Thyroid gland (tissue), 4 donors: ENCODE data around the gene FECH. TPM values are rescaled to one million over a fixed set of nuclear protein-coding genes. Genes with fewer than 3 reads are reported as not detected.

Source experiments
- DNase-seq, 2 donors: peaks; one replicate each; pipeline ENCODE4 v3.0.0-alpha.2; 2019
- H3K27ac ChIP-seq, 3 donors: fragments of 200-600 bp; sonication (generic); 1 replicate in 2 of 3; 2 replicates in 1 of 3; pipeline ENCODE4 v1.5.1; 2016 to 2019; ENCODE audit warnings: mild to moderate bottlenecking in 1 of 3, moderate library complexity in 1 of 3
- H3K27me3 ChIP-seq: fragments of 200-600 bp; sonication (generic); one replicate; pipeline ENCODE4 v1.5.1; 2019
- H3K36me3 ChIP-seq, 2 donors: fragments of 200-600 bp; sonication (generic); one replicate each; pipeline ENCODE4 v1.5.1; 2016 to 2019
- H3K4me1 ChIP-seq, 2 donors: fragments of 200-600 bp; sonication (generic); one replicate each; pipeline ENCODE4 v1.5.1; 2017 to 2019
- H3K4me3 ChIP-seq, 3 donors: fragments of 200-600 bp; sonication (generic); replicated peaks in 1 of 3; 1 replicate in 2 of 3; 2 replicates in 1 of 3; pipeline ENCODE4 v1.5.1; 2016; ENCODE audit warnings: mild to moderate bottlenecking in 1 of 3
- H3K9me3 ChIP-seq: fragments of 200-600 bp; sonication (generic); one replicate; pipeline ENCODE4 v1.5.1; 2017
- CTCF ChIP-seq, 6 experiments: fragments of 200-600 bp in 3 of 6; fragments of 450-650 bp in 3 of 6; sonication (generic) in 3 of 6; IDR thresholded peaks; one replicate each; pipeline ENCODE4 v1.5.1; 2016 to 2019; ENCODE audit warnings: antibody characterized with exemption in 6 of 6, mild to moderate bottlenecking in 2 of 6, inconsistent platforms in 1 of 6, moderate library complexity in 1 of 6
- POLR2A ChIP-seq, 2 donors: fragments of 450-650 bp; IDR thresholded peaks; one replicate each; pipeline ENCODE4 v1.6.1; 2017; ENCODE audit warnings: antibody characterized with exemption in 2 of 2, mild to moderate bottlenecking in 2 of 2, moderate library complexity in 1 of 2
- WGBS, 2 donors: methylation state at CpG; one replicate each; pipeline ENCODE4 v1.1.5; 2017; 5-methylcytosine and 5-hydroxymethylcytosine counted together
- intact Hi-C: fragments of 100-400 bp; cut with DNase I; formaldehyde crosslinking; loops from one replicate; pipeline ENCODE4 v1.15.1; 2023
- total RNA-seq, 4 donors: library from RNA; depleted of rRNA; stranded (reverse); fragments of >200 nt; gene quantifications; one replicate each; pipeline ENCODE4 v1.2.3, GENCODE V29; 2016

Gene FECH
- total RNA-seq, 4 donors from 2014 or later = 65.7 to 168 (median 135) TPM

GRCh38 chr18:57534511-57534909, 52.0 kb downstream of the FECH start:
- no peak for DNase-seq
- no peaks in the 10 kb centered on the region for H3K36me3 ChIP-seq
- no peaks in the 10 kb centered on the region for H3K4me1 ChIP-seq
- intact Hi-C loops = no loop called here
- no peak overlapping the region for H3K4me3 ChIP-seq
- H3K9me3 ChIP-seq = no peaks in the 10 kb centered on the region
- H3K27me3 ChIP-seq = no peaks in the 10 kb centered on the region
- TF ChIP-seq POLR2A (IDR thresholded peaks at IDR 0.05) = no peak
- TF ChIP-seq CTCF (IDR thresholded peaks at IDR 0.05) = no peak
- no peak overlapping the region for H3K27ac ChIP-seq

- no peak for DNase-seq
- TF ChIP-seq CTCF (IDR thresholded peaks at IDR 0.05) (no peak), POLR2A (IDR thresholded peaks at IDR 0.05) (no peak)
- H3K9me3 ChIP-seq = no peaks in the 10 kb centered on the region
- intact Hi-C loops = no loop called here
- no peaks in the 10 kb centered on the region for H3K4me1 ChIP-seq
- no peaks in the 10 kb centered on the region for H3K36me3 ChIP-seq
- H3K27ac ChIP-seq = no peak overlapping the region
- 71 to 72% methylated on average over 4 of the region's 4 CpGs for WGBS, 2 donors
- no peaks in the 10 kb centered on the region for H3K27me3 ChIP-seq
- H3K4me3 ChIP-seq = no peak overlapping the region
Observed at GRCh38 chr18:57533868-57534510, 52.5 kb downstream of the FECH start.

GRCh38 chr18:57533006-57533867, 53.3 kb downstream of the FECH start:
- no peak for TF ChIP-seq POLR2A (IDR thresholded peaks at IDR 0.05)
- Histone ChIP-seq H3K4me1 (no peaks in the 10 kb centered on the region), H3K36me3 (no peaks in the 10 kb centered on the region), H3K4me3 (no peak overlapping the region), H3K27ac (no peak overlapping the region), H3K9me3 (no peaks in the 10 kb centered on the region), H3K27me3 (no peaks in the 10 kb centered on the region)
- DNase-seq = no peak
- intact Hi-C loops = no loop called here
- WGBS, 2 donors = 44 to 45% methylated on average over 16 of the region's 16 CpGs

GRCh38 chr18:57529151-57529550, 57.4 kb downstream of the FECH start:
- no peak overlapping the region for H3K4me3 ChIP-seq
- WGBS, 2 donors = 75 to 82% methylated on average over 7 of the region's 7 CpGs
- H3K27me3 ChIP-seq = no peaks in the 10 kb centered on the region
- no peaks in the 10 kb centered on the region for H3K9me3 ChIP-seq
- no peak for DNase-seq
- no peaks in the 10 kb centered on the region for H3K36me3 ChIP-seq
- TF ChIP-seq CTCF (IDR thresholded peaks at IDR 0.05) (no peak), POLR2A (IDR thresholded peaks at IDR 0.05) (no peak)
- intact Hi-C loops = no loop called here
- no peaks in the 10 kb centered on the region for H3K4me1 ChIP-seq
- H3K27ac ChIP-seq = no peak overlapping the region

- no peak for TF ChIP-seq CTCF (IDR thresholded peaks at IDR 0.05)
- no peak for TF ChIP-seq POLR2A (IDR thresholded peaks at IDR 0.05)
- Histone ChIP-seq H3K4me1 (no peaks in the 10 kb centered on the region), H3K27me3 (no peaks in the 10 kb centered on the region), H3K36me3 (no peaks in the 10 kb centered on the region), H3K9me3 (no peaks in the 10 kb centered on the region), H3K4me3 (no peak overlapping the region), H3K27ac (no peak overlapping the region)
- intact Hi-C loops = no loop called here
- WGBS, 2 donors = 67% methylated on average over 13 of the region's 13 CpGs
- no peak for DNase-seq
Observed at GRCh38 chr18:57527556-57528229, 58.8 kb downstream of the FECH start.
